Medulla oblongata (tissue), 1 donor: Measurements from ENCODE around the gene CNNM4.

Experiments
- DNase-seq: peaks from one replicate; pipeline ENCODE4 v3.0.0-alpha.2; 2015; ENCODE audit errors: extremely low spot score

CNNM4 gene

DNA sequence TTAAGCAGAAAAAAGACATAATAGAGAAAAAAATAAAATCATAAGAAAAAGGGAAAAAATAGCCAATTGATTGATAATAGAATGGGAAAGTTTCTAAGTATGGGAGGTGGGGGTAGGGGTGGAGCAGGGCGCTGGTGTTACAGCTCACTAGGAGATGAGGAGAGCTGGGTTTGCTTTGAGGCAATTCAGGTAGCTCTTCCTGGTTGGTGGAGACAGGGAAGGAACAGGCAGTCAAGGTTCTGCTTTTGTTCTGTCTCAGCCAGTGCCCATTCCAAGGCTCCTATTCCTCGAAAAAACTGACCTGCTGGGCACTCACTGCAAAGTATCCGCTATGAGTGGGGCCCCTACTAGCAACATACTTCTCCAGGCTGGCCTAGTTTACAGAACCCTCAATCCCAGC, 1.7 kb upstream of the CNNM4 start:
- DNase-seq = no peak

DNA sequence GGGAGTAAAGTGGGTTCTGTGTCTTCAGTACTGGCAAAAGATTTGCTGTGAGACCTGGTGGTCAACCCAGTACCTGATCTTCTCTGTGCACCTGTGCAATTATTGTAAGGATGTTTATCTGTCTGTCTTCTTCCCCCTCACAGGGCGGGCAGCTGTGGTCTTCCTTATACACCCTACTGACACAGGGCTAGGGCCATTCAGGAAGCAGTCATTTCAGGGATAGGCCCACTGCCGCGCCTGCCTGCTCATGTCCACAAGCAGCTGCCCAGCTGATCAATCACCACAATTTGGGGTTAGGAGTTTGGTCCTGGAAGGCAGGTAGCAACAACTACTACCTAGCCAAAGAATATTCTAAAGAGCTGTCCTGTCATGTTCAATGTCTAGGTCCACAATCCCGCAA, 1.2 kb upstream of the CNNM4 start:
- DNase-seq = no peak

DNA sequence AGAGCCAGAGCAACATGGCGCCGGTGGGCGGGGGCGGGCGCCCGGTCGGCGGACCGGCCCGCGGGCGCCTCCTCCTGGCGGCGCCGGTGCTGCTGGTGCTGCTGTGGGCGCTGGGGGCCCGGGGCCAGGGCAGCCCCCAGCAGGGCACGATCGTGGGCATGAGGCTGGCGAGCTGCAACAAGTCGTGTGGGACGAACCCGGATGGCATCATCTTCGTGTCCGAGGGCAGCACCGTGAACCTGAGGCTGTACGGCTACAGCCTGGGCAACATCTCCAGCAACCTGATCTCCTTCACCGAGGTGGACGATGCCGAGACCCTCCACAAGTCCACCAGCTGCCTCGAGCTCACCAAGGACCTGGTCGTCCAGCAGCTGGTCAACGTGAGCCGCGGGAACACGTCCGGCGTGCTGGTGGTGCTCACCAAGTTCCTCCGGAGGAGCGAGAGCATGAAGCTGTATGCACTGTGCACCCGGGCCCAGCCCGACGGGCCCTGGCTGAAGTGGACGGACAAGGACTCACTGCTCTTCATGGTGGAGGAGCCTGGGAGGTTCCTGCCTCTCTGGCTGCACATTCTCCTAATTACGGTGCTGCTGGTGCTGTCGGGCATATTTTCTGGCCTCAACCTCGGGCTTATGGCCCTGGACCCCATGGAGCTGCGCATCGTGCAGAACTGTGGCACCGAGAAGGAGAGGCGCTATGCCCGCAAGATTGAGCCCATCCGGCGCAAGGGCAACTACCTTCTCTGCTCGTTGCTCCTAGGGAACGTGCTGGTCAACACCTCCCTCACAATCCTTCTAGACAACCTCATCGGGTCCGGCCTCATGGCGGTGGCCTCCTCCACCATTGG, 507 bp downstream of the CNNM4 start:
- no peak for DNase-seq

DNA sequence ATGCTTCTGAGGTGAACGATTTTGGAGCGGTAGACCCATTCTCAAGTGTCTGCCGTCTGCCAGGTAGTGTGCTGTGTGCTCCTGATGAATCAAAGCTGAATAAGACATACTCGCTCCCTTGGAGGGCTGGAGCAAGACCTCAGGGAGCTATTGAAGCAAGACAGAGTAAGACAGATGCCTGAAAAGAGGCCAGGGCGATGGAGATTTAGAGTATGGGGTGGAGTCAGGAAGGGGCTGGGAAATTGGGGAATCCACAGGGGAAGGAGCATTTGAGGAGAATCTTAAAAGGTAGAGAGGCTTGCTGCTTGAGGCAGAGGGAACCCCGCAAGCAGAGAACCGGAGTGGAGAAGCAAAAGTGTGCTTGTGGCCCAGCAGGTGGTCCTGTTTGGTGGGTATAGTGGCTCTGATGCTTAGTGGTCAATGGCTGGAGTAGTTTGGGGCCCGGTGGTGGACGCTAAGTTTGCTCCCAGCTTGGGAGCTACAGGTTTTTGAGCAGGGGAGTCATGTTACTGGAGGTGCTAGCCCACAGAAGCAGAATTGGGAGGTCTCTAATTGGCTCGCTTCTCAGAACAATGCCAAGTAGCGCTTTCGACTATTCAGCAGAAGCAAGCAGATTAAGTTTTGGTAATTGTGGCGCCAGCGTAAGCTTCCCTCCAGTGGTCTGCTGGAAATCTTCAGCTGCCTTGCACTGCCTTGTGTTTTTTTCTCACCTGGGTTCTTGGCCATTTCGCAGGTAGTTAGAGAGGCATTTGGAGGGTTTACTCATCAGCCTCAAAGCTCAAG, 2.0 kb downstream of the CNNM4 start:
- no peak for DNase-seq

DNA sequence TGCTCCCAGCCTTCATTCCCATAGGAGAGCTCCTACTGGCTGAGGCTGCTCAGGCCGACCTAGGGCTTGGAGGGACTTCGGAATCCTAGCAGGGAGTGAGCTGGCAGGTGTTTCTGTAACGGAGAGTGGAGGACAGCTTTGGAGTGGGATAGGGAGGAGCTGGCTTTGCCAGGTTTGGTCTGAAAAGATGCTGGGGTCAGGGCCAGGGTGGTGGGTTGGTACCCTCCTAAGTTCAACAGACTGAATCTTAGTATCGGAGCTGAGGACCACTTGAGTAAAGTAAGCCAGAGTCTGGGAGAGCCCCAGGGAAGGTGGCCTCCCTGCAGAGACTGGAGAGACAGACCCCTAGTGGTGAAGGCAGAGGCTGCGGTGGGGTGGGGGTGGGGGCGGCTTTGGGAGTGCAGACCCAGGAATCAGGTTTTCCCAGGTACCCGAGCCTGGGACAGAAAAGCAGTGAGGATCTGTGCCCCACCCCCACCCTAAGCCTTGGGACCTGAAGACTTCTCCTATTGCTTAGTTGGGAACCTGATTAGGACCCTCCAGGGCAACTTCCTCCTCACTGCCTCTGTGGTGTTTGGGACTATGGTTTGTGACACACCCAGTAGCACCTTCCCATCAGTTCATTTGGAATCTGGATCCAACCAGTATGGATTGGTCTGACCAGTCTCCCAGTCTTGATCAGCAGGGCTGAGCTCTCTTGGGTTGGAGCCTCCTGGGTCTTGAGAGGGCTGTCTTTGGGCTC, 3.0 kb downstream of the CNNM4 start:
- peak; percentile 30 for DNase-seq

DNA sequence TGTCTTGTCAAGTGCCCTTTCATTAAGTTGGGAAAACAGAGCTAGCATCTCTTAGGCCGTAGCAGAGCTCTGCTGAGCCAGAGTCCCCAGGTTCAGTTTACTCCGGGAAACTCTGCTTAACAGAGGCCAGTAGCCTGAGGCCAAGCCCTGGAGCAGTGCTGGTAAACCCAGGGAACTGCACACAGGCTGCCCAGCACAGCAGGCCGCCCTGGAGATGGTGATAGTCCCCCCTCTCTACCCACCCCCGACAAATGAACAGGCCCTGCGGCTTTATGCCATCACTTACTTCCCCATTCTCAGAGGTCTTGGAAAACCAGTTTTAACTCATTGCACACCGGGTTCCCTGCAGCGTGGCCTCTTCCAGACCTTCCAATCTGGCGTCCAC, 3.5 kb downstream of the CNNM4 start:
- peak; percentile 62 for DNase-seq

DNA sequence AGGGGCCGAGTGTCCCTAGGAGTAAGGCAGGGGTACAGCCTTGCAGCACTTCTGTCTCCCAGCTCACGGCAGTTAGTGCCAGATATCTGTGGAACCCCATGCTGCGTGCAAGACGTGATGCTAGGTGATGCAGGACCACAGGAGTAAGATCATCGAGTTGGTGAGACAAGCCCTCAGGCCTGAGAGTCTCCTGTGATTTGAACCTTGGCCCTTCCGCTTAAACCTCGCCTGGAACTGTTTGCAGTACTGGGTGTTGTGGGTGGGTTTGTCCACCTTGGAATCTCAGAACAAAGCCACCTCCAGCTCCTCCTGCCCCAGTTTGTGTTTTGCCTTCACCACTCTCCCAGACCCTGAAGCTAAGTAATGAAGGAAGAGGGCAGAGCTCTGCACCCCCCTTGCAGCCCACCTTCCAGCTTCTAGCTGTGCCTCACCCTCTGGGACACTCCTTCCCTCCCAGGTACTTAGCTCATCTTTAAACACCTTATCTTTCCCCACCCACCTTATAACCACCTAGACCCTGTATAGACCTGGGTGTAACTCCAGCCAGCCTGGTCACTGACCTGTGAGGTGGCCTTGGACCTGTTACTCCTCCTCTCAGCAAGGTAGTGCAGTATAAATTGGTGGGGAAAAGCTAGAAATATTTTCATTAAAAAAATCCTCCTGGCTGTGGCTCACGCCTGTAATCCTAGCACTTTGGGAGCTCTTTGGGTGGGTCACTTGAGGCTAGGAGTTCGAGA, 6.6 kb downstream of the CNNM4 start:
- DNase-seq = no peak

DNA sequence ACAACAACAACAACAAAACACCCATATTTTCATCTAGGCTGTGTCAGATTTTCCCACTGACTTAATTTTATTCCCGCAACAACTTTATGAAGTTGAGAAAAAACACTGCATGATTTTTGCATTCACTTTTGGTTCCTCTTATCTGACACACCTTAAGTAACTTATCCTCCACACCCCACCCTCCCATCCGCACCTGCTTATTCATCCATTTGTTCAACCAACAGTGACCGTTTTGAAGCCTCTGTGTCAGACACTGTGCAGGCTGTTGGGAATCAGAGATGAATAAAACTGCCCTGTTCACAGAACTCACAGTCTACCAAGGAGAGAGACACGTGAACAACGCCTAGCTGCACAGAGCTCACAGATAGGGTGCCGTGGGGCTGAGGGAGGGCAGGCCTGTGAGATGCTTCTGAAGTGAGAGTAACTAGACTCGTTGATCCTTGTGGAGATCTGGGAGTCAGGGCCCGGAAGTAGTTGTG, 7.4 kb downstream of the CNNM4 start:
- DNase-seq = no peak

DNA sequence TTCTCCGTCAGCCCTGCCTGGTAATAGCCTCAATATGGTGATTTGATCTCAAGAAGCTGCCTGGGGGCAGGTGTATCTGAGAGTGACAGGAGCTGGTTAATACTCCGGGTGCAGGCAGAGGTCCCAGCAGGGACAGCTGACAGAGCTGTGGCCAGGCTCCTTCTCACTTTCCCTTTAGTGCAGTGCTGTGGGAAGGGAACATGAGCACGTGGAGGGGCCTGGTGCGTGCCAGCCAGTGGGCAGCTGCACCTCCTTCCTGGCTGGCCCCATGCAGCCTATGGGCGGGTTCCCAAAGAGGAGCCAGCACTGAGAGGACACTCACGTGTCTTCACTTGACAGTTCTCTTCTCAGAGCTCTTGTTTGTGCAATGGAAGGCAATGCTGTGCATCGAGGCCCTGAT, 9.1 kb downstream of the CNNM4 start:
- peak; percentile 84 for DNase-seq

DNA sequence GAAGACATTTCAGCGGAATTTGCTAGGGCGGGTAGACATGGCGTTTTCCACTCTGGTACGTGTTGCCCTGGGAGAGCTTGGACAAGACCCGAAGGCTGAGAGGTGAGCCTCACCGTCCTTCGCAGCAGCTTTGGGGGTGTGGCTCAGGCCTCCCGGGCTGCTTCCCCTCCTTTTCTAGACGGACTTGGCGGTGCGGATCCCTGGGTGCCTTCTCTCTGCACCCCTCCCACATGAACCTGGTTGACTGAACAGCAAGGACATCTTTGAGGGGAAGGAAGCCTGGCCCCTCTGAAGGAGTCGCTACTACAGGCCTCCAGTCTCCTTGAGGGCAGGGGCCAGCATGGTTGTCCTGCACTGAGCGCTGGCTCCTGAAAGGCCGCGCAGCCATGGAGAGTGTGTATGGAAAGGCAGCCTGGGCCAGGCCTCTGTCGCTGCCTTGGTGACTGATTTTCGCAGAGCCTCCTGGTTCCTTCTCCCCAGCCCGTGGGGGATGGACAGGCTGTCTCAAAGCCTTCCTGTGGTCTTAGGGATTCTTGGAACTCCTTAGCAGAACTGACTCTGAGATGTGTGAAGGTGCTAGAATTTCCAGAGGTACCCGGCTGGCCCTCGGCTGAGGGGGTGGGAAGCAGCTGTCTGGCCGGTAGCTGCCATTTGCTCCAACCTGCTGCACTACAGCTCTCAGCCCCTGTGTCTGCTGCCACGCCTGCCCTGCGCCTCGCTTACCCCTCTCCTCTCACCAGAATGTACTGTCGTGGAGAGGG, 9.9 kb downstream of the CNNM4 start:
- DNase-seq = no peak

DNA sequence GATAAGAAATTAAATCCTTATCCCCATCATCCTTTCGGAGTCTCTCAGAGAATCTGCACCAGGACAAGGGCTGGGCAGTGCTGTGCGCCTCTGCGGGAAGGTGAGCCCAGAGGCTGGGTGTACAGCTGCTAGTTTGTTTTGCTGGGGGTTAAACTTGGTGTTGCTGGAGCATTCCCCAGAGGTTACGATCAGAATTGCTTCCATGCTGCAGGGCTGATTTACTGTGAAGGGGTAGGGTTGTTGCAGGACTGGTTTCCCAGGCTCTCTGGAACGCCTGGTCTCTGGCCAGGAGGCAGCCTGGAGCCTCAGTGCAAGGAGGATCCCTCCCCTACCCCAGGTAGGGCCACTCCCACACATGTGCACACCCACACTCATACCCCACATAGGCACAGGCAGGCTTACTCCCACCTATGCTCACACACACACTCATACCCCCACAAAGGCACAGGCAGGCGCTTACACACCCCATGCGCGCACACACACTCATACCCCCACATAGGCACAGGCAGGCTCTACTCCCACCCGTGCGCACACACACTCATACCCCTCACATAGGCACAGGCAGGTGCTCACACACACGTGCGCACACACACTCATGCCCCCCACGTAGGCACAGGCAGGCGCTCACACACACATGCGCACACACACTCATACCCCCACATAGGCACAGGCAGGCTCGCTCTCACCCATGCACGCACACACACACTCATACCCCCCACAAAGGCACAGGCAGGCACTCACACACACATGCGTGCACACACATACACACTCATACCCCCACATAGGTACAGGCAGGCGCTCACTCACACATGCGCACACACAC, 11.3 kb downstream of the CNNM4 start:
- no peak for DNase-seq

DNA sequence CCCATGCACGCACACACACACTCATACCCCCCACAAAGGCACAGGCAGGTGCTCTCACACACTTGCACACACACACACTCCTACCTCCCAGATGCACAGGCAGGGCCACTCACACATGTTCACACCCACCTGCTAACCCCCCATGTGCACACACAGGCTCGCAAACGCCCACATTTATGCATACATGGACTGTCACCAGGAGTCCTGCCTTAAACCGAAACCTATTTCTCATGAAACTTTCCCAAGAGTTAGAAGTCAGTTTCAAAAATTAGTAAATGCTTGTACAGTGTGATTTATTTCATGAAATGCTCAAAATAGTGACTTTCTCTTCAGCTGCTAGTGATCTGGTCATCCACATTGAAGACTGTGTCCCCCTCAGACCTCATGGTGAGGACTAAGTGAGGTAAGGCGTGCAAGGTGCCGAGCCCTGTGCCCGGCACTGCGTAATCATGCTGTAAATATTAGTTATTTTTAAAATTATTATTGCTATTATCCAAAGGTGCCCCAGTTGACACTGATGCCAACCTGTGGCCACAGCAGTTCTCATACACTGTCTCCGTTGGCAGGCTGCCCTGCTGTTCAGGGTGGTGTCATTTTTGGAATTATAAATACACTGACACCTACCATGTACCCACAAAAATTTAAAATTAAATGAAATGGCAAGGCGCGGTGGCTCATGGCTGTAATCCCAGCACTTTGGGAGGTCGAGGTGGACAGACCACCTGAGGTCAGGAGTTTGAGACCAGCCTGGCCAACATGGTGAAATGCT, 12.4 kb downstream of the CNNM4 start:
- no peak for DNase-seq

DNA sequence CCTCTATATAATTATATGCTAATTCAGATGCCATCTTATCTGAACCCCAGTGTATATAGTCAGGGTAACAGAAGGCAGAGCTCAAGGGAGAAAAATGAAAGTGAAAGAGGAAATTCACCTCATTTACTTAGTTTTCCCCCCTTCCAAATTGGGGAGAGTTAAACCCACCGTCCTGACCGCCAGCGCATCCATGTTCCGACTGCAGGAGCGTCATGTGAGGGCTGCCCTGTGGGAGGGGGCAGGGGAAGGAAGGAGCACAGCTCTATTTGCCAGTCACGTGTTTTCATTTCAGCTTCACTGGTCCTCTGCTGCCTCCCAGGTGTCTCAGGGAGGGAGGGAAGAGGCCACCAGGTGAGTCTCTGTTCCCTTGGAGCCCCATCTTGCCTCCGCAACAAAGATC, 13.2 kb downstream of the CNNM4 start:
- no peak for DNase-seq

DNA sequence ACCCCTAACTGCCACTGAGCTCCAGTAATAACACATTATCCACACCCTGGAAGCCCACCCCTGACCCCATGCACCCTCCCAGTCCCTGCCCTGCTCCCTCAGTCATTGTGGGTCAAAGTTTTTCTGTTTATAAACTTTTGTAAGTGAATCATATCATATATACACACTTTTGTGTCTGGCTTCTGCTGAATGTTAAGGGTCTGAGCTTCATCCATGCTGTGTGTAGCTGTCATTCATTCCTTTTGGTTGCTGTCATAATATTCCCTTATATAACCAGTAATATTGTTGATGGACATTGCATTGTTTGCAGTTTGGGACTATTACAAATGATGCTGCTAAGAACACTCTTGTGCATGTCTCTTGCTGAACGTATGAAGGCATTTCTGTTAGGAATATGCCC, 14.5 kb downstream of the CNNM4 start:
- no peak for DNase-seq

DNA sequence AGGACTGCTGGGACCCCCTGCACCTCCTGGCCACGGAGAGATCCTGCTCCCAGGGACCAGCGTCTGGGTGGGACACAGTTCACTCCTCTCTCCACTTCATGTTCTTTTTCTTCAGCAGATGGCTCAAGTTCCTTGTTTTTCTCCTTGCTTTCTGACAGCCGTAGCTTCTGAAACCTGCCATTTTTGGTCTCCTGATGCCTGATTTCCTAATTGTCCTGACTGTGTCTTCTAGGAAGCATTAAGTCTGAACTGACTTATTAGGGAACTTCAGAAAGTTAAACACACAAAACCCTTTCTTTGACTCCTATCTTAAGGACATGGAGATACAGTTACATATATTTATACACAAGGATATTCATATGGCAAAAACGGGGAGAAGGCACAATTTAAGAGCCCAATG, 22.7 kb downstream of the CNNM4 start:
- DNase-seq = no peak

DNA sequence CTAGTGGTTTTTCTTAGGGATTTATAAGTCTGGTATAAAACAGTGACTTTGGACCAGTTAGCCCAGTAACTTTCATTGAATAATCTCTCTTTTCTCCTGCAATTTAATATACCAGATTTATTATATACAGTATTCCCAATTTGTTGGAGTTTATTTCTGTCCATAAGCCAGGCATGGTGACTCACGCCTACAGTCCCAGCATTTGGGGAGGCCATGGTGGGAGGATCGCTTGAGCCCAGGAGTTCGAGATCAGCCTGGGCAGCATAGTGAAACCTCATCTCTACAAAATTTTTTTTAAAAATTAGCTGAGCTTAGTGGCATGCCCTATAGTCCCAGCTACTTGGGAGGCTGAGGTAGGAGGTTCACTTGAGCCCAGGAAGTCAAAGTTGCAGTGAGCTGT, 26.7 kb downstream of the CNNM4 start:
- DNase-seq = no peak

DNA sequence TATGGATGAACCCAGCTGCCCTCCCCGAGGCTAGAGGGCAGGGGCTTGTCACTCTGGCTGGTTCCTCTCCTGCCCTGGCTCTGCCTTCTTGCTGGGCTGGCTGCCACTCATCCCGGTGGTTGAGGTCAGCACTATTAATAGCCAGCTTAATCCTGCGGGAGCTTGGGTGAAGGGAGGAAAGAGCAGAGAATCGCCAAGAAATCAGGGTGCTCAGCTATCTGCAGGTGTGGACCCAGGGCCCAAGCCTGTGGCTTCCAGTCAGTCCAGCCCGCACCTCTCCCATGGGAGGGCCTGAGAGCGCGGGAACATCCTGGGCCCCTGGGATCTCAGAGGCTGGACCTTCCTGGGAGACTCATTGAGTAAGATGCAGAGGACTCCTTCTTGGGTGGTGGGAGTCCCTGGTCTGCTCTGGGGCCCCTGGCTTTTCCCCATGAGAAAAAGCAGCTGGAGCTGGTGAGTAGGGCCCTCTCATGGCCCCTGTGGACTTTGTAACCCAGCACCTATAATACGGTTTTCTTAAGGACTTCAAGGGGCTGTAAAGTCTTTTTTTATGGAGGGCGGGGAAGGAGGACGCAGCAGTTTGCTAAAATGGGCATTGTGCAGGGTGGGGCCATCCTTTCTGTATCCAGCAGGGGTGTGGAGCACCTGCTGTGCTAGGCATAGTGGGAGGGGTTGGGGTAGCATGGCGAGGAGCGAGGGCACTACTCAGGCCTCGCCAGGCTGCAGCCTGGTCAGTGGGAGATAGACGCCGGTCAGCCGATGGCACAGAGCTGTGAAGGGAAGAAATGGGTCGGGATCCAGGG, 27.9 kb downstream of the CNNM4 start:
- DNase-seq = peak; percentile 57

DNA sequence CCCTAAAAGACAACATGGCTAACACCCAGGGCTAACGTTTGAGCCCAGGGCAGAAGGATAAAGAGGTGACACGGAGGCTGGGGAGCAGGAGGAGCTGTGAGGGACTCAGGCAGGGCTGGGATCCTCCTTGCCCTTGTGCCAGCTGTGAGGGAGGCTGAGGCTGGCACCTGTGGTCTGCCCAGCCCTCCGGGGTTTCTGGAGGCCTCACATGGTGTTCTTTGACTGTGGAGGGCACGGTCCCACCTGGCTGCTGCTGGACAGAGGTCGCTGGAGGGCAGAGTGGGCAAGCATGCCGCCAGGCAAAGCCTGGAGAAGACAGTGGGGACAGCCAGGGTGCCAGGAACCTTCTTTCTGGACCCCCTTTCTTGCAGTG, 28.5 kb downstream of the CNNM4 start:
- DNase-seq = no peak
